NB4 (cell line): ENCODE measurements around the gene KLF2.

Source experiments
- CTCF ChIP-seq: IDR thresholded peaks from one replicate; pipeline ENCODE4 v1.5.1; 2012; ENCODE audit warnings: low read depth, low read length
- MAX ChIP-seq: IDR thresholded peaks from 2 replicates; pipeline ENCODE4 v1.6.1; 2011; ENCODE audit warnings: low read depth, low read length
- MYC ChIP-seq: IDR thresholded peaks from 2 replicates; pipeline ENCODE4 v1.6.1; 2011; ENCODE audit warnings: low read depth, low read length
- POLR2A ChIP-seq: IDR thresholded peaks from 2 replicates; pipeline ENCODE4 v1.6.1; 2011; ENCODE audit warnings: mild to moderate bottlenecking; ENCODE audit not compliant: insufficient read length; ENCODE audit errors: extremely low read depth

- TF ChIP-seq CTCF = no peak
- no peak for TF ChIP-seq MAX
- TF ChIP-seq POLR2A = no peak
- TF ChIP-seq MYC = no peak
Measured at GRCh38 chr19:16363852-16364230, 39.2 kb downstream of the KLF2 start.
